Panc1 (cell line): ENCODE results near the gene CIC.

ENCODE experiments used
- CTCF ChIP-seq: fragments of 450-650 bp; IDR thresholded peaks from 2 replicates; pipeline ENCODE4 v1.5.1; 2017; ENCODE audit warnings: mild to moderate bottlenecking
- POLR2AphosphoS5 ChIP-seq: IDR thresholded peaks from 2 replicates; pipeline ENCODE4 v1.6.1; 2012; ENCODE audit warnings: mild to moderate bottlenecking, low read depth, low read length, moderate library complexity
- REST ChIP-seq, 2 experiments: IDR thresholded peaks; 2 replicates each; pipeline ENCODE4 v1.6.1; 2011 to 2012; ENCODE audit warnings: low read depth in 2 of 2, control low read depth in 1 of 2, low read length in 1 of 2, mild to moderate bottlenecking in 1 of 2, moderate library complexity in 1 of 2; ENCODE audit not compliant: insufficient read depth in 1 of 2
- SIN3A ChIP-seq: IDR thresholded peaks from 2 replicates; pipeline ENCODE4 v1.6.1; 2012; ENCODE audit warnings: low read depth, mild to moderate bottlenecking, low read length, moderate library complexity, borderline replicate concordance; ENCODE audit not compliant: insufficient read depth
- TCF7L2 ChIP-seq: IDR thresholded peaks from 2 replicates; pipeline ENCODE4 v1.6.1; 2011; ENCODE audit warnings: mild to moderate bottlenecking, low read depth, low read length, inconsistent platforms

GRCh38 chr19:42232435-42232834 is 36.6 kb upstream of the CIC start:
- no peak for TF ChIP-seq CTCF
- TF ChIP-seq POLR2AphosphoS5, result no peak
- no peak for TF ChIP-seq REST (IDR thresholded peaks at IDR 0.05; ENCODE audit: insufficient read depth in 1 of 2, low read depth in 2 of 2, low read length in 1 of 2)
- TF ChIP-seq TCF7L2, result no peak
- TF ChIP-seq SIN3A, result no peak
